Right atrium auricular region (tissue), 2 donors: Measurements from ENCODE around the gene LRP1B. TPM values are rescaled to one million over a fixed set of nuclear protein-coding genes. Genes with fewer than 3 reads are reported as not detected.

Source experiments
- DNase-seq: peaks from one replicate; pipeline ENCODE4 v3.0.0-alpha.2; 2019; ENCODE audit warnings: low spot score
- H3K27ac ChIP-seq, 2 donors: fragments of 200-600 bp; sonication (generic); 1 replicate in 1 of 2; 2 replicates in 1 of 2; pipeline ENCODE4 v1.5.1; 2016 to 2019
- H3K27me3 ChIP-seq, 2 donors: fragments of 200-600 bp; sonication (generic); one replicate each; pipeline versions ENCODE4 v1.5.1 to v1.6.0; 2017 to 2019
- H3K36me3 ChIP-seq: fragments of 200-600 bp; sonication (generic); one replicate; pipeline ENCODE4 v1.5.1; 2016
- H3K4me1 ChIP-seq, 2 donors: fragments of 200-600 bp; sonication (generic); one replicate each; pipeline versions ENCODE4 v1.5.1 to v1.6.0; 2017 to 2019
- H3K4me3 ChIP-seq, 2 donors: fragments of 200-600 bp; sonication (generic); 1 replicate in 1 of 2; 2 replicates in 1 of 2; pipeline ENCODE4 v1.5.1; 2017 to 2019; ENCODE audit warnings: mild to moderate bottlenecking in 1 of 2, moderate library complexity in 1 of 2
- H3K9me3 ChIP-seq, 2 donors: fragments of 200-600 bp; sonication (generic); one replicate each; pipeline ENCODE4 v1.5.1; 2019
- CTCF ChIP-seq, 2 donors: fragments of 200-600 bp; sonication (generic); IDR thresholded peaks; one replicate each; pipeline ENCODE4 v1.5.1; 2019; ENCODE audit warnings: antibody characterized with exemption in 2 of 2
- total RNA-seq, 2 donors: library from RNA; depleted of rRNA; stranded (reverse); fragments of >200 nt; gene quantifications; one replicate each; pipeline ENCODE4 v1.1.0, GENCODE V29; 2016

The LRP1B gene
- total RNA-seq, 2 donors from 2014 or later: 0.44 to 0.47 TPM

GRCh38 chr2:142008135-142008744, 122.6 kb downstream of the LRP1B start:
- Histone ChIP-seq H3K27ac (no peak overlapping the region), H3K4me1 (no peaks in the 10 kb centered on the region), H3K9me3 (no peaks in the 10 kb centered on the region), H3K4me3 (no peak overlapping the region), H3K36me3 (no peaks in the 10 kb centered on the region), H3K27me3 (no peaks in the 10 kb centered on the region)
- no peak for DNase-seq
- TF ChIP-seq CTCF (IDR thresholded peaks at IDR 0.05): no peak

GRCh38 chr2:141994066-141994465, 136.8 kb downstream of the LRP1B start:
- no peak for DNase-seq
- no peaks in the 10 kb centered on the region for H3K9me3 ChIP-seq
- TF ChIP-seq CTCF (IDR thresholded peaks at IDR 0.05): no peak
- H3K36me3 ChIP-seq: no peaks in the 10 kb centered on the region
- H3K4me1 ChIP-seq: no peaks in the 10 kb centered on the region
- no peaks in the 10 kb centered on the region for H3K27me3 ChIP-seq
- no peak overlapping the region for H3K27ac ChIP-seq
- H3K4me3 ChIP-seq: no peak overlapping the region

GRCh38 chr2:141992695-141993094, 138.1 kb downstream of the LRP1B start:
- Histone ChIP-seq H3K4me1 (no peaks in the 10 kb centered on the region), H3K36me3 (no peaks in the 10 kb centered on the region), H3K27ac (no peak overlapping the region), H3K4me3 (no peak overlapping the region), H3K9me3 (no peaks in the 10 kb centered on the region), H3K27me3 (no peaks in the 10 kb centered on the region)
- TF ChIP-seq CTCF (IDR thresholded peaks at IDR 0.05): no peak
- no peak for DNase-seq

- Histone ChIP-seq H3K27me3 (no peaks in the 10 kb centered on the region), H3K27ac (no peak overlapping the region), H3K36me3 (no peaks in the 10 kb centered on the region), H3K9me3 (no peaks in the 10 kb centered on the region), H3K4me3 (no peak overlapping the region), H3K4me1 (no peaks in the 10 kb centered on the region)
- no peak for DNase-seq
- no peak for TF ChIP-seq CTCF (IDR thresholded peaks at IDR 0.05)
Measured at GRCh38 chr2:141968433-141968832, 162.4 kb downstream of the LRP1B start.

GRCh38 chr2:141967980-141968379, 162.8 kb downstream of the LRP1B start:
- no peak for DNase-seq
- no peaks in the 10 kb centered on the region for H3K9me3 ChIP-seq
- H3K27ac ChIP-seq: no peak overlapping the region
- no peaks in the 10 kb centered on the region for H3K36me3 ChIP-seq
- H3K27me3 ChIP-seq: no peaks in the 10 kb centered on the region
- H3K4me3 ChIP-seq: no peak overlapping the region
- no peak for TF ChIP-seq CTCF (IDR thresholded peaks at IDR 0.05)
- no peaks in the 10 kb centered on the region for H3K4me1 ChIP-seq

DNA sequence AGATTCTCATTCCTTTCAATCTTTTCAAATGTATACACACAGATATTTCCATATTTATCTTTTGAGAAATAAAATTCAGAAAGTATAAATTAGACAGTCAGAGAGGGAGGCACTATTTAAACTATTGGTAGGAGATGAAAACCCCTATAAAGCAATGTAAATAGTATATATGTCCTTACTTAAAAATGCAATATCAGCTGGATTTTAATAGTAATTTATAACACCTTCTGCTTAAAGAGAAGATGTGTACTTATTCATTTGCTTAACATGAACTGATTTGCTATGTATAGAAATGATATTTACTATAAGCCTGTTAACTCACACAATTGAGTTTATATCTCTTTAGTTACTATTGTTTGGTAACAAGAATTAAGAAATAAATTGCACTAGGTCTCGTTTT, 163.3 kb downstream of the LRP1B start:
- H3K36me3 ChIP-seq: no peaks in the 10 kb centered on the region
- no peaks in the 10 kb centered on the region for H3K27me3 ChIP-seq
- no peak for TF ChIP-seq CTCF (IDR thresholded peaks at IDR 0.05)
- no peak overlapping the region for H3K4me3 ChIP-seq
- no peaks in the 10 kb centered on the region for H3K4me1 ChIP-seq
- DNase-seq: no peak
- H3K9me3 ChIP-seq: no peaks in the 10 kb centered on the region
- no peak overlapping the region for H3K27ac ChIP-seq
